Activated gamma-delta T cell (primary cell): Measurements from ENCODE around the gene SRGAP1.

Source experiments
- DNase-seq: peaks from one replicate; lab custom pipeline; 2025; lab: John Stamatoyannopoulos, UW
- total RNA-seq, 2 donors: gene quantifications; one replicate each; lab custom pipeline; 2026; lab: John Stamatoyannopoulos, UW

The SRGAP1 gene
- total RNA-seq: 0.36 to 1.3 reads per million in 2 donors

DNA sequence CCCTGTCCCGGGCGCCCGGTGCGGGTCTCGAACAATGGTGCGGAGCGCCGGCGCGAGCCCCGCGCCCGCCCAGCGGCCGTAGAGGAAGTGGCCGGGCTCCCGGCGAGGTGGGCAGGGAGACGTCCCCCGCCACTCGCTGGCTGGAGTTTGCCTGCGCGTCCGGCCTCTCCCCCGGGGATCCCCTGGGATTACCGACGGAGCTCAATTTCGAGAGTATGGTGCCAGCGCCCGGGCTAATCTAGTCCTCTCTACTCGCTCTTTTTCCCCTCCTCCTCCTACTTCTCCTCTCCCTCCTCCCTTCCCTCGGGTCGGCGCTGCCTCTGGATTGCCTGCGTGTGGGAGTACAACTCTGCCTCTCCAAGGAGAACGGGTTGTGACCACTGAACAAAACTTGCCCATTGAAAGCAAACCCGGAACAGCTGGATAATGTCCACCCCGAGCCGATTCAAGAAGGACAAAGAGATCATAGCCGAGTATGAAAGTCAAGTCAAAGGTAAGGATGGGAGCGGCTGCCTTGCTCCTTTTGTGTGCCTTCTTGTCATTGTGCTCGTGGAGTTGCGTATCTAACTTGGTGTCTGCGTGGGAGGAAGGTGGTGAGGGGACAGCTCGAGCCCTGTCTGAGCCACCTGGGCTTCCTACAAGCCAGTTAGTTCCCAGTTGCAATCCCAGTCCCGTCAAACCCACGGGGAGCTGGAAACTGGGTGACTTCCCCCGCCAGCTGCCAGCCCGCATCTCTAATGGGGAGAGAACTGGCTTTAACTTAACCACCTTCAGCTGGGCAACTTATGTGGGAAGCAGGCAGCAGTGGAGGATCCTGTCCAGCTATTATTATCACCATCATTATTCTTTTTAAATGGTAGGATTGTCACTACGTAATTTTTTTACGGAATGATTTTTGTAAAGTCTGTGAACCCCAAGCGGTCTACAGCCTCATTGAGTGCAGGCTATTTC lies at the start of gene SRGAP1:
SRGAP1 (plus strand) TSS at position 310 of the 951 bp plus-strand sequence; CDS start at position 427, 117 bp downstream.
- no peak for DNase-seq

DNA sequence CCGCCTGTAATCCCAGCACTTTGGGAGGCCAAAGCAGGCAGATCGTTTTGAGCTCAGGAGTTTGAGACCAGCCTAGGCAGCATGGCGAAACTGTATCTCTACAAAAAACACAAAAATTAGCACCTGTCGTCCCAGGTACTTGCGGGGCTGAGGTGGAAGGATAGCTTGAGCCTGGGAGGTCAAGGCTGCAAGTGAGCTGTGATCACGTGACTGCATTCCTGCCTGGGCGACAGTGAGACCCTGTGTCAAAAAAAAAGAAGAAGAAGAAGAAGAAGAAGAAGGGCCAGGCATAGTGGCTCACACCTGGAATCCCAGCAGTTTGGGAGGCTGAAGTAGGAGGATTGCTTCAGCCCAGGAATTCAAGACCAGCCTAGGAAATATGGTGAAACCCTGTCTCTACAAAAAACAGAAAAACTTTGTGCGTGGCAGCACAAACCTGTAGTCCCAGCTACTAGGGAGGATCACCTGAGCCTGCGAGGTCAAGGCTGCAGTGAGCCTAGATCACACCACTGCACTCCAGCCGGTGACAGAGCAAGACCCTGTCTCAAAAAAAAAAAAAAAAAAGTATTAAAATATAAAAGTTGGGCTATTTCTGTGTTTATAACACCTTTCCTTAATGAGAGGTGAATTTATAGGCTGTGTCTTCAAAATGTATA lies 49.3 kb upstream of the SRGAP1 start:
- DNase-seq: no peak

DNA sequence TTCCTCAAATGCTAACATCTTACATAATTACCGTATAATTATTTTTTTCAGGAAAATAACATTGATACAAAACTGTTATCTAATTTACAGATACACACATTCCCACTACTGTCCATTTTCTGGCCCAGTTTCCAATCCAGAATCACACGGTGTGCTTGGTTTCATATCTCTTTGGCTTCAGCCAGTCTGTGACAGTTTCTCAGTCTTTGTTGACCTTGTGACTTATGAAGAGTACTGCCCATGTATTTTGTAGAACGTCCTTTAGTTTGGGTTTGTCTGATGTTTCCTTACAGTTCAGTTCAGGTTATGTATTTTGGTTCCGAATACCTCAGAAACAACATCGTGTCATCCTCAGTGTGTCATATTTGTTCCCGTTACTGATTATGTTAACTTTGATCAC lies 48.6 kb upstream of the SRGAP1 start:
- no peak for DNase-seq

DNA sequence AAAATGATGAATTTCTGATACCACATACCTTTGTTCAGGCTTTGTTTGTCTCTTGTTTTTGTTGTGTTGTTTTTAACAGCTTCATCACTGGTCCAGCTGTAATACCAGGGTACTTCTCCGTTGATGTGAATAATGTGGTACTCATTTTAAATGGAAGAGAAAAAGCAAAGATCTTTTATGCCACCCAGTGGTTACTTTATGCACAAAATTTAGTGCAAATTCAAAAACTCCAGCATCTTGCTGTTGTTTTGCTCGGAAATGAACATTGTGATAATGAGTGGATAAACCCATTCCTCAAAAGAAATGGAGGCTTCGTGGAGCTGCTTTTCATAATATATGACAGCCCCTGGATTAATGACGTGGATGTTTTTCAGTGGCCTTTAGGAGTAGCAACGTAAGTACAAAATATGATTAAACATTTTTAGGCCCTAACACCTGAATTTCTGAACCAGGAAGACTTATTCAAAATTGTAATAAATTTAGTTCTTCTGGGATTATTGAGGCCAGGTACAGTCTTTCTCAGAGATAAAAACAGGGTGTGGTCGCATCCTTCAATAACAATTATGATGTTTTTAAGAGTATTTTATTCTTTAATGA lies 42.4 kb upstream of the SRGAP1 start:
- DNase-seq: no peak

DNA sequence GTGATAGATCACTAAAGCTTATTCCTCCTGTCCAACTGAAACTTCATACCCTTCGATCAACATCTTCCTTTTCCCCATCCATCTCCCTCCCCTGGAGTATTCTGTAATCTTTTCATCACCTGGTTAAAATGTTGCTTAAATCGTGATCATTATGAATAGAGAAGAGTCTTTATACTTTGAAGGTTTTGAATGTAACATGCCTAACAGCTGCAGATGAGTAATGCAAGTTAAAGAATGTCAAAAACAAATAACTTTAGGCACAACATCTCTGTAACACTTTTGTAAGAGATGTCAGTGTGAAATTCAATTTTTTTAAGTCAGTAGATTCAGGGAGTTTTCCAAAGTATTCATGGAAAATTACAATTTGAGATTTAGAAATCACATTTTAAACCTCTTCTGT lies 39.8 kb upstream of the SRGAP1 start:
- no peak for DNase-seq

DNA sequence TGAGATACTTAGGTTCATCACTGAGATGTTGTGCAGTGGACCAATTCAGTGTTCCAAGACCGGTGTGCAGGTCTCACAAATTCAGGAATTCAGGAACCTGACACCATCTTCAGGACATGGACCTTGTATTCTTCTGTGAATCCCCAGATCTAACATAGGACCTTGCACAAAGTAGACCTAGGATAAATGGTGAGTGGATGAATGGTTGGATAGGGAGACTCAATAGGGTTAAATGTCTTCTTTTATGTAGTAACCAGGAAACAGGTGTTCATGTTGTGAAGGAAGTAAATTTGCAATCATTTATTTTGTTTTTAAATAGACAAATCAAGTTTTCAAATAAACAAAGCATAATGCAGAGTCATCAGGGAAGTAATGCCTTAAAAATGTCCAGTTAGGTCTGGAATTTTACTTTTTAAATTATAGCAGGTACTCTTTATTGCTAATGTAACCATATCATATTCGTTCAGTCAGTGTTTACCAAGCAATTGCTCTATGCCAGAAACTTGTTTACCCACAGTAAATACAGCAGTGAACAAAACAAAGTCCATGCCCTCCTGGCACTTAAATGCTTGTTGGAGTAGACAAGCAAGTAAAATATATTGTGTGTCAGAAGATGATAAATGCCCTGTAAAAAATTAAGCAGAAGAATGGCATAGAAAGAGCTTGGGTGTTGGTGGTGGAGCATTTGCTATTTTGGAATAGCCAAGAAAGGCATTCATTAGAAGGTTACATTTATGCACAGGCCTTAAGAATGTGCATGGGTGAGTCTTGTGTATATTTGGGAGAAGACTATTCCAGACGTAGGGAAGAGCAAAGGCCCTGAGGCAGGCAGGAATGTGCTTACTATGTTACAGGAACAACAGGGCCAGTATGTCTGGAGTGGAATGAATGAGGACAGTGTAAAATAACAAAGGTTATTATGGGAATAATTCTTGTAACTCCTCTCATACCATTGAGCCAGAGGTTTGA lies 38.5 kb upstream of the SRGAP1 start:
- no peak for DNase-seq

DNA sequence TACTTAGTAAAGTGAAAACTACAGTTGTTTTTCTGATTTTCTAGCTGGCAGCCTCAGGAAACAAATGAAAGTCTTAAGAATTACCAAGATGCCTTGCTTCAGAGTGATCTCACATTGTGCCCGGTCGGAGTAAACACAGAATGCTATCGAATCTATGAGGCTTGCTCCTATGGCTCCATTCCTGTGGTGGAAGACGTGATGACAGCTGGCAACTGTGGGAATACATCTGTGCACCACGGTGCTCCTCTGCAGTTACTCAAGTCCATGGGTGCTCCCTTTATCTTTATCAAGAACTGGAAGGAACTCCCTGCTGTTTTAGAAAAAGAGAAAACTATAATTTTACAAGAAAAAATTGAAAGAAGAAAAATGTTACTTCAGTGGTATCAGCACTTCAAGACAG lies 35.9 kb upstream of the SRGAP1 start:
- DNase-seq: no peak

DNA sequence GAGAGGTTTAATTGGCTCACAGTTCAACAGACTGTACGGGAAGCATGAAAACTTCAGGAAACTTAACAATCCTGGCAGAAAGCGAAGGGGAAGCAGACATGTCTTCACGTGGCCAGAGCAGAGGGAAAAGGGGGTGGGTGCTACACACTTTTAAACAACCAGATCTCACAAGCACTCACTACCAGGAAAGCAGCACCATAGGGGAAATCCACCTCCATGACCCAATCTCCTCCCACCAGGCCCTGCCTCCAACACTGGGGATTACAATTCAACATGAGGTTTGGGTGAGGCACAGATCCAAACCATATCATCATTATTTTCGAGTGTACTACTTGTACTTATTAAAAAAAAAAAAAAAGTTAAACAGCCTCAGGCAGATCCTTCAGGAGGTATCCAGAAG lies 34.9 kb upstream of the SRGAP1 start:
- DNase-seq: no peak

DNA sequence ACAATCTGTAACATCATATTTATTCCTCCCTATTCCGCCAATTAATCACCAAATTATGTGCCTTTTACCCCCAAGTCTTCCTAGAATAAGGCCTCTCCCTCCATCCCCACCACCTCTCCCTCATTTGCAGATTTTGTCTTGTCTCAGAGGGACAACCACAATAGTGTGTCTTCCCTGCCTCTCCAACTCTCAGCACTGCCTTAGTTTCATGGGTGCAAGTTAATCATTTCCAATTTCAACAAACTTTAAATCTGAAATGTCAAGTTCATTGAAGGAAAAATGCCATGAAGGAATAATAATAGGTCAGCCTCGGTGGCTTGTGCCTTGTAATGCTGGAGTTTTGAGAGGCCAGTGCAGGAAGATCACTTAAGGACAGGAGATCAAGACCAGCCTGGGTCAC lies 33.2 kb upstream of the SRGAP1 start:
- no peak for DNase-seq

DNA sequence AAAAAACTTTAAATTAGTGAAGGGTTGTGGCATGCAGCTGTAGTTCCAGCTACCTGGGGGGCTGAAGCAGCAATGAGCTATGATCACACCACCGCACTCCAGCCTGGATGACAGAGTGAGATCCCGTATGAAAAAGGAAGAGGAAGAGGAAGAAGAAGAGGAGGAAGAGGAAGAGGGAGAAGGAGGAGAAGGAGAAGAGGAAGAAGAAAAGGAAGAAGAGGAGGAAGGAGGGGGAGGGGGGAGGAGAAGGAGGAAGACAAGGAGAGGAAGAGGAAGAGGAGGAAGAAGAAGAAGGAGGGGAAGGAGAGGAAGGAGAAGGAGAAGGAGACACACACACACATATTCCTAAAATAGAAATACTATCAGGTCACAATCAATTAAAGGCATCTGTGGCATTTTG lies 32.7 kb upstream of the SRGAP1 start:
- DNase-seq: no peak

DNA sequence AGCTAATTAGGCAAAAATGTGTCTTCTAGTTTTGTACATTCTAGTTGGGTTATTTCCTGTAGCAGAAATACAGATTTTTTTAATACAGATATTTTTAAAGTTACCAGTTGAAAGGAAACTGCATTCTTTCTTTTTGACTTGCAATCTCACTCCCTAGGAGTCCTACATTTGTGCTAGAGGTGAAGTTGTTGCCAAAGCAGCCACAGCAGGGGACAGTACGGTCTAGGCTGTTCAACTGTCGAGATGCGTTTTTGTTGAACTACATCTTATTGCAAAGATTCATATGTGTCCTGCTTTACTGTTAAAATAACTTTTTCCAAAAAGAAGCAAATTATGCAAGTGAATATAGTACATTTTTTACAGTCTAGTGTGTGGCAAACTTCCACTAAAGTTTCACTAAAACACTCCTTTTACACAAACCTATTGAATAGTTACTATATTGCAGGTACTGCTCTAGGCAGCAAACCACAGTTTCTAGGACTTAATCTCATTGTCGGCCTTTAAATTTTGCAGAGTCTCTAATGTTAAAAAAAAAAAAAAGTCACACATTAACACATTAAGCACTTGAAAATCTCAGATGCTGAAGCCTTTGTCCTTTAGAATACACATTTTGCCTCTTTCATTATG lies 30.2 kb upstream of the SRGAP1 start:
- DNase-seq: no peak

DNA sequence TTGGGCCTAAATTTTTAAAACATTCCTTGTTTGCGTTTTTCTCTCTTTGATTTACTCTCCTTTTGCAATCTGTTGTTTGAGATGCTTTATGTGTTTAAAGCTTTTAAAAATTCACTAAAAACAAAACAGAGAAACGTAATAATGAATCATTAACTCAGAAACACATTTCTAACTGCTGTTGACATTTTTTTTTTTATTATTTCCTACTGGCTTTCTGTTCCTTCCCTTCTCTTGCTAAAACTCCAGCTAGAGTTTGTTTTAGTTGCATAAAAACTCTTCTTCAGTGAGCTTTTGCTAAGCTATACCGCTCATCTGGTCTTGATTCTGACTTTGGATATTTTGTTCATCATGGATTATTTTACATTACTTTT lies 29.0 kb upstream of the SRGAP1 start:
- DNase-seq: no peak

DNA sequence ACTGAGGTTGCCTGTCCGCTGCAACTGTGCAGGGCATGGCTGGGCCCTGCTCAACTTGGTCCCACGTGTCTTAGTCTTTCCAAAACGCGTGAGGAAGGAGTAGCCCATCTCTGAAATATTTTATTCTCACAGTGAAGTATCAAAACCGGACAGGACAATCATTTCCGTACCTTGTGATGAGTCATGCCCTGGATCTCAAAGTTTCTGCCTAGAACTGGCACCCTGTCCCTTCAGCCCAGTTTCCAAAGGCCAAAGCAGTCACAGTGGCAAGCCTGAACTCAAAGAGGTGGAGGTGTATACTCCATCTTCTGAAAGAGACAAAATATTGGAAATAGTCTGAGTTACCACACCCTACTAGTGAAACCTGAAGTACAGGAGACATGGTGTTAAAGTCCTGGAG lies 28.5 kb upstream of the SRGAP1 start:
- no peak for DNase-seq

DNA sequence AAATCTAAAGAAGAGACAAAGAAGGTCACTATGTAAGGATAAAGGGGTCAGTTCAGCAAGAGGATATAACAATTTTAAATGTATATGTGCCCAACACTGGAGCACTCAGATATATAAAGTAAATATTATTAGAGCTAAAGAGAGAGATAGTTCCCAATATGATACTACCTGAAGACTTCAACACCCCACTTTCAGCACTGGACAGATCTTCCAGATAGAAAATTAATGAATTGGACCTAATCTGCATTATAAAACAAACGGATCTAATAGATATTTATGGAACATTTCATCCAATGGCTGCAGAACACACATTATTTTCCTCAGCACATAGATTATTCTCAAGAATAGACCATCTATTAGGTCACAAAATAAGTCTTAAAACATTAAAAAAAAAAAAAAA lies 24.1 kb upstream of the SRGAP1 start:
- DNase-seq: no peak

DNA sequence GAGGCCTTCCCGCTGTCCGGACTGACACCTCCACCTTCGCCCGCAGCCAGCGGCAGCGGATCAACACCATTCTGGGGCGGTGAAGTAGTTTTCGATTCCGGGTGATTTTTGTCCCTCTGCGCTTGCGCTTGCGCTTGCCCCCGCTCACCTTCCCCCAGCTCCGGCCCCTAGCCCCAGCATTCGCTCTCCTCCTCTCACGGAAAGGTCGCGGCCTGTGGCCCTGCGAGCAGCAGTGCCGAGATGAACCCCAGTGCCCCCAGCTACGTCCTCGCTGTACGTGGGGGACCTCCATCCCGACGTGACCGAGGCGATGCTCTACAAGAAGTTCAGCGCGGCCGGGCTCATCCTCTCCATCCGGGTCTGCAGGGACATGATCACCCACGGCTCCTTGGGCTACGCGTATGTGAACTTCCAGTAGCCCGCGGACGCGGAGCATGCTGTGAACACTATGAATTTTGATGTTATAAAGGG lies 22.7 kb upstream of the SRGAP1 start:
- no peak for DNase-seq

DNA sequence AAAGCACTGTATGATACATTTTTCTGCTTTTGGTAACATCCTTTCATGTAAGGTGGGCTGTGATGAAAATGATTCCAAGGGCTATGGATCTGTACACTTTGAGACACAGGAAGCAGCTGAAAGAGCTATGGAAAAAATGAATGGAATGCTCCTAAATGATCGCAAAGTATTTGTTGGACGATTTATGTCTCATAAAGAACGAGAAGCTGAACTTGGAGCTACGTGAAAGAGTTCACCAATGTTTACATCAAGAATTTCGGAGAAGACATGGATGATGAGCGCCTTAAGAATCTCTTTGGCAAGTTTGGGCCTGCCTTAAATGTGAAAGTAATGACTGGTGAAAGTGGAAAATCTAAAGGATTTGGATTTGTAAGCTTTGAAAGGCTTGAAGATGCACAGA lies 22.1 kb upstream of the SRGAP1 start:
- no peak for DNase-seq

DNA sequence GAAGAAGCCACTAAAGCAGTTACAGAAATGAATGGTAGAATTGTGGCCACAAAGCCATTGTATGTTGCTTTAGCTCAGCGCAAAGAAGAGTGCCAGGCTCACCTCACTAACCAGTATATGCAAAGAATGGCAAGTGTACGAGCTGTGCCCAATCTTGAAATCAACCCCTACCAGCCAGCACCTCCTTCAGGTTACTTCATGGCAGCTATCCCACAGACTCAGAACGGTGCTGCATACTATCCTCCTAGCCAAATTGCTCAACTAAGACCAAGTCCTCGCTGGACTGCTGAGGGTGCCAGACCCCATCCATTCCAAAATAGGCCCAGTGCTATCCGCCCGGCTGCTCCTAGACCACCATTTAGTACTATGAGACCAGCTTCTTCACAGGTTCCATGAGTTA lies 21.5 kb upstream of the SRGAP1 start:
- no peak for DNase-seq

DNA sequence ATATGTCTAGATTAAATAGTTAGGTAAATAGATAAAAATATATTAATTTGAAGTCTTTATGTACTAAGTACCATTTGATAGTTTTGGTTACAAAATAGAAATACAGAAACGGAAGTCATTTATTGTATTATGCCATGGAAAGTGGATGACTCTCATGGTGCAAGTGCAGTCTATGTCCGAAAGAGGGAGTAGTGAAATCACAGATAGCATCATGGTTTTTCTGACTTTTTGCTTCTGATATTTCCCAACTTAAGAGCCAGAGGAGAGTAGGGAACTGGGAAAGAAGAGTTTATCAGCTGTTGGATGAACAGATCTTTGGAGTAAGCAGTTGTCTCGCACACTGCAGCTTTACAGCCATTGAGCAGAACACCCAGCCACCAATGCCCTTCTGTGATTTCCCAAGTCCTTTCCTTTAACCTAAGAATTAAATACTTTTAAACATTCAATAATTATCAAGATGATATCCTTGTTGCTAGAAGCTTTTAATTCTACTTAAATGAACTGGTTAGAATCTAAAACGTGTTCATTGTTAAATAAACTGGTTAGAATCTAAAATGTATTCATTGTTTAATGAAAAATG lies 18.4 kb upstream of the SRGAP1 start:
- no peak for DNase-seq

DNA sequence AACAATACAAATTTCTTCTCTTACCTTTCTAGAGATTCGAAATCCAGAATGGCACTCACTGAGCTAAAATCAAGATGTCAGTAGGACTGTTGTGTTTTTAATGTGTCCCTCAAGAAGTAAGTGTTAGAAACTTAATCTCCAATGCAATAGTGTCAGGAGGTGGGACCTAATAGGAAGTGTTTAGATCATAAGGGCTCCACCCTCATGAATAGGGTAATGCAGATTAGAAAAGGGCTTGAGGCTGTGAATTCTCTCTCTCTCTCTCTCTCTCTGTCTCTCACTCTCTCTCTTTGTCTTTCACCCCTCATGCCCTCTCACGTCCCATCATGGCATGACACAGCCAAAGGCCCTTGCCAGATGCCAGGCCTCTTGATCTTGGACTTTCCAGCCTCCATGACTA lies 15.6 kb upstream of the SRGAP1 start:
- no peak for DNase-seq

DNA sequence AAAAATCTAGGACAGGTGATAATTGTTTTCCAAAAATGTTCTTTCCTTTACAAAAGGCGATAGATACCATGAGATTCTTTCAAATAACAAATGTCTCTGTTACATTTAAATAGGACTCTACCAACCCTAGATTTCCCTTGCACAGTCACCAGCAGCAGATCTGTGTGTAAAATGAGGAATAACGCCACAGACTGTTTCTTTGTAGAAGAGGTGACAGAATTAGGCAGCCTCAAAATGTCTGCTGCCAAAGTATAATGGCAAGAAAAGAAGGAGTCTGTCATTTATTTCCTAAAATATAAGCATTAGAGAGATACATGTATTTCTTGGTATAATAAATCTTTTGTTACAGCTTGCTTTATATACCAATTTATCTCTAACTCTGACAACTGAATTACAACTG lies 8.5 kb upstream of the SRGAP1 start:
- no peak for DNase-seq

DNA sequence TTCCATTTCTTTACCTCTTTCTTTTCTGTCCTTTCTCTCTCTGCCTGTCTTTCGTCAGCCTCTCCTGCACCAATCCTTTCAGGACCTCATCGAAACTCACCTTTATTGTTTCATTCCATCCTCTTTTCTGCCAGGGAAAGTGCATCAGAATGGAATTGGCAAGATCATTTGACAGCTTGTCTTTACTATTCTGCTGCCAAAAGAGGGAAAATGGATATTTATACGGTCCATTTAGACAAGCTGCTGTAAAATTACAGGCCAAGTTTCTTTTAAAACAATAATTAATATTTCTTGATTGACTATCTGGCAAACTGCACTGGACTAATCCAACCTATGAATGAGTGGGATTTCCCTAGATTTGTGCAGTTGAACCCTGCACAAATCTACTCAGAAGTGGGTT lies 7.6 kb upstream of the SRGAP1 start:
- DNase-seq: no peak
